Measurements from ENCODE around the gene COPRS. TPM values are rescaled to one million over a fixed set of nuclear protein-coding genes. Genes with fewer than 3 reads are reported as not detected.

Gene COPRS
- total RNA-seq, 1 donor from 2014 or later: 13.7 TPM

DNA sequence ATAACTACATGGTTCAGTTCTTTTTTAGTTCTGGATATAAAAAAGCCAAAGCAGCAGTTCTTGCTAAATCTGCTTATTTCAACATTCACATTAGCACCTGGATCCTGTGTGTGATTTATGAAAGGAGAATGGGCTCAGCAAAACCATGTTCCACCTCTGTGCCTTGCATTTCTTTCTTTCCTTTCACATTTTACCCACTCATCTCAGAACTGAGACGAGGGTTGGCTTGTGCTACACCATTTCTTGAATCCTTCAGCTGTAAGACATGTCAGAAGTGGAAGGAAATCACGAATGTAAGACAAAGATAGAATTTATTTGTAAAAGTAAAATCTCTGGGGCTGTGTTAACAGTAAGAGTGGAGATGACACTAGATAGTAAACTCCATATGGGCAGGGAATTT lies 43.6 kb upstream of the COPRS start:
- Mint-ChIP-seq H3K4me3 (ENCODE audit: unreplicated experiment) (no peak overlapping the region), H3K4me1 (ENCODE audit: low read depth, unreplicated experiment) (no peaks in the 10 kb centered on the region), H3K27me3 (ENCODE audit: unreplicated experiment) (no peaks in the 10 kb centered on the region), H3K36me3 (ENCODE audit: unreplicated experiment) (no peaks in the 10 kb centered on the region), H3K27ac (ENCODE audit: unreplicated experiment) (no peak overlapping the region), H3K9me3 (ENCODE audit: unreplicated experiment) (no peaks in the 10 kb centered on the region)
- DNase-seq: no peak
- TF ChIP-seq, protein P1, sequence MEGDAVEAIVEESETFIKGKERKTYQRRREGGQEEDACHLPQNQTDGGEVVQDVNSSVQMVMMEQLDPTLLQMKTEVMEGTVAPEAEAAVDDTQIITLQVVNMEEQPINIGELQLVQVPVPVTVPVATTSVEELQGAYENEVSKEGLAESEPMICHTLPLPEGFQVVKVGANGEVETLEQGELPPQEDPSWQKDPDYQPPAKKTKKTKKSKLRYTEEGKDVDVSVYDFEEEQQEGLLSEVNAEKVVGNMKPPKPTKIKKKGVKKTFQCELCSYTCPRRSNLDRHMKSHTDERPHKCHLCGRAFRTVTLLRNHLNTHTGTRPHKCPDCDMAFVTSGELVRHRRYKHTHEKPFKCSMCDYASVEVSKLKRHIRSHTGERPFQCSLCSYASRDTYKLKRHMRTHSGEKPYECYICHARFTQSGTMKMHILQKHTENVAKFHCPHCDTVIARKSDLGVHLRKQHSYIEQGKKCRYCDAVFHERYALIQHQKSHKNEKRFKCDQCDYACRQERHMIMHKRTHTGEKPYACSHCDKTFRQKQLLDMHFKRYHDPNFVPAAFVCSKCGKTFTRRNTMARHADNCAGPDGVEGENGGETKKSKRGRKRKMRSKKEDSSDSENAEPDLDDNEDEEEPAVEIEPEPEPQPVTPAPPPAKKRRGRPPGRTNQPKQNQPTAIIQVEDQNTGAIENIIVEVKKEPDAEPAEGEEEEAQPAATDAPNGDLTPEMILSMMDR (IDR thresholded peaks at IDR 0.05; ENCODE audit: partially characterized antibody, unreplicated experiment): no peak

DNA sequence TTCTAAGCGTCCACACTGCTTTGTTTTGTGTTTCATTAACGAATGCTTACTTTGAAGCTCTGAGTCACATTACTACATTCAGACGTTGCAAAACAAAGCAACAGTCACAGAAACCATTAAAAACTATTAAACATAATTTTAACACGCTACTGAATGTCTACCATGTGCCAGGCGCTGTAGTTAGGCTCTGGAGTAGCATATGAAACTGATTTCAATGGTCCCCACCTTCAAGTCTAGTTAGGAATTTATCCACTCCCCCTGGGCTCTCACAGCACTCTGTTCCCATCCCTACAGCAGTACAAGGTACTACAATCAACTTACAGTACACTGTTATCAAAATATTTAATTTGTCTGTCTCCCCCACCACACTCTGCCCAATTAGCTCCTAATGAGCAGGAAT lies 41.8 kb upstream of the COPRS start:
- Mint-ChIP-seq H3K4me1 (ENCODE audit: low read depth, unreplicated experiment) (no peaks in the 10 kb centered on the region), H3K36me3 (ENCODE audit: unreplicated experiment) (no peaks in the 10 kb centered on the region), H3K27ac (ENCODE audit: unreplicated experiment) (no peak overlapping the region), H3K4me3 (ENCODE audit: unreplicated experiment) (no peak overlapping the region), H3K27me3 (ENCODE audit: unreplicated experiment) (no peaks in the 10 kb centered on the region), H3K9me3 (ENCODE audit: unreplicated experiment) (no peaks in the 10 kb centered on the region)
- DNase-seq: no peak
- TF ChIP-seq, protein P1 (IDR thresholded peaks at IDR 0.05; ENCODE audit: partially characterized antibody, unreplicated experiment): no peak

DNA sequence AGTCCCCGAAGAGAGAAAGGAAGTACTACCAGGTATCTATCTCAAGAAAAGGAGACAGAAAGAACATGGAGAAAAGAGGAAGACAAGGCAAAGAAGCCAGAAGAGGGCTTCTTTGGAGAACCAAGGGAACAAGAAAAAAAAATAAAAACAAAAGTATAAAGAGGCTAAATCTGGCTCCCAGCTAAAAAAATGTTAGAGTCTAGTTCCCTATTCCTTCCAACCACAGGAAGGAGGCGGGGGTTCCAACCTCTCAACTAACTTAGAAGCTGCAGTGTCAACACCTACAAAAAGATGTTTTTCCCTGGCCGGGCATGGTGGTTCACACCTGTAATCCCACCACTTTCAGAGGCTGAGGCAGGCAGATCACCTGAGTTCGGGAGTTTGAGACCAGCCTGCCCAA lies 29.1 kb upstream of the COPRS start:
- DNase-seq: no peak
- Mint-ChIP-seq H3K4me3 (ENCODE audit: unreplicated experiment) (no peak overlapping the region), H3K9me3 (ENCODE audit: unreplicated experiment) (no peaks in the 10 kb centered on the region), H3K36me3 (ENCODE audit: unreplicated experiment) (no peaks in the 10 kb centered on the region), H3K4me1 (ENCODE audit: low read depth, unreplicated experiment) (no peaks in the 10 kb centered on the region), H3K27me3 (ENCODE audit: unreplicated experiment) (no peaks in the 10 kb centered on the region), H3K27ac (ENCODE audit: unreplicated experiment) (no peak overlapping the region)
- TF ChIP-seq, protein P1 (IDR thresholded peaks at IDR 0.05; ENCODE audit: partially characterized antibody, unreplicated experiment): no peak

DNA sequence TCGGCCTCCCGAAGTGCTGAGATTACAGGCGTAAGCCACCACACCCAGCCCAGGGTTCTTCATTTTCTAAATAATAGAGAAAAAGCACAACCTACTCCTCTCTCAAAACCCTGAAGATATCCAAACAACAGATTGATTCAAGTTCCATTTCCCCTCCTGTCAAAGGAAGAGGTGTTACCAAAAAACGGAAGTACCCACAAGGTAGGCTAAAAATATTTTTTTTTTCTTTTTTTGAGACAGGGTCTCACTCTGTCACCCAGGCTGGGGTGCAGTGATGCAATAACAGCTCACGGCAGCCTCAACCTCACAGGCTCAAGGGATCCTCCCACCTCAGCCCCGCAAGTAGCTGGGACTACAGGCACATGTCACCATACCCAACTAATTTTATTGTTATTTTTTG lies 23.5 kb upstream of the COPRS start:
- no peak overlapping the region for H3K27ac Mint-ChIP-seq (ENCODE audit: unreplicated experiment)
- DNase-seq: no peak
- TF ChIP-seq, protein P1 (IDR thresholded peaks at IDR 0.05; ENCODE audit: partially characterized antibody, unreplicated experiment): no peak
- H3K36me3 Mint-ChIP-seq (ENCODE audit: unreplicated experiment): no peaks in the 10 kb centered on the region
- H3K4me1 Mint-ChIP-seq (ENCODE audit: low read depth, unreplicated experiment): no peaks in the 10 kb centered on the region
- no peaks in the 10 kb centered on the region for H3K9me3 Mint-ChIP-seq (ENCODE audit: unreplicated experiment)
- no peaks in the 10 kb centered on the region for H3K27me3 Mint-ChIP-seq (ENCODE audit: unreplicated experiment)
- no peak overlapping the region for H3K4me3 Mint-ChIP-seq (ENCODE audit: unreplicated experiment)

DNA sequence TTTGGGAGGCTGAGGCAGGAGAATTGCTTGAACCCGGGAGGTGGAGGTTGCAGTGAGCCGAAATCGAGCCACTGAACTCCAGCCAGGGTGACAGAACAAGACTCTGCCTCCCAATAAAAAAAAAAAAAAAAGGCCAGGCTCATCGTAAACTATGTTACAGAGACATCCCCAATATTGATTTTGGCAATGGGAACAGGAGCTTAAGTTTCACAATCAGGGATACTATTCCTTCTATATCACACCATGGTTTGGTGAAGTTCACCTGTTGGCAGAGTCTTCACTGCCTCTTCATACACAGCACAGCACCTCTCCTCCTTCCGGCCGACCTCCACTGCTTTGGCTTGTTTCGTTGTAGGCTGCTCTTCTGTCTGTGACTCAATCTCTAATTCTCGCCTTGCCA lies 21.3 kb upstream of the COPRS start:
- Mint-ChIP-seq H3K36me3 (ENCODE audit: unreplicated experiment) (no peaks in the 10 kb centered on the region), H3K9me3 (ENCODE audit: unreplicated experiment) (no peaks in the 10 kb centered on the region), H3K27me3 (ENCODE audit: unreplicated experiment) (no peaks in the 10 kb centered on the region), H3K27ac (ENCODE audit: unreplicated experiment) (no peak overlapping the region), H3K4me3 (ENCODE audit: unreplicated experiment) (no peak overlapping the region), H3K4me1 (ENCODE audit: low read depth, unreplicated experiment) (no peaks in the 10 kb centered on the region)
- no peak for DNase-seq
- TF ChIP-seq, protein P1 (IDR thresholded peaks at IDR 0.05; ENCODE audit: partially characterized antibody, unreplicated experiment): no peak
